ENCODE results near the gene SHROOM4. TPM values are rescaled to one million over a fixed set of nuclear protein-coding genes. Genes with fewer than 3 reads are reported as not detected.

Gene SHROOM4
- total RNA-seq, 4 donors from 2014 or later = 4.6 to 14.1 (median 11.4) TPM

- 75 to 90% methylated on average over 2 of the region's 2 CpGs for WGBS, 2 donors
- Histone ChIP-seq H3K4me1 (no peaks in the 10 kb centered on the region), H3K4me3 (no peak overlapping the region), H3K27ac (no peak overlapping the region), H3K27me3 (peaks cover 0 to 6% of the 10 kb centered on the region in 2 donors), H3K36me3 (no peaks in the 10 kb centered on the region), H3K9me3 (no peaks in the 10 kb centered on the region)
- TF ChIP-seq CTCF (IDR thresholded peaks at IDR 0.05) (no peak), POLR2A (IDR thresholded peaks at IDR 0.05) (no peak), EP300 (IDR thresholded peaks at IDR 0.05) (no peak)
- no peak for DNase-seq (ENCODE audit: low spot score in 2 of 2)
Measured at GRCh38 chrX:50825825-50826224, 11.8 kb upstream of the SHROOM4 start.

- TF ChIP-seq CTCF (IDR thresholded peaks at IDR 0.05) (no peak), POLR2A (IDR thresholded peaks at IDR 0.05) (no peak), EP300 (IDR thresholded peaks at IDR 0.05) (no peak)
- no peaks in the 10 kb centered on the region for H3K9me3 ChIP-seq
- no peaks in the 10 kb centered on the region for H3K27me3 ChIP-seq
- no peak overlapping the region for H3K4me3 ChIP-seq
- no peak overlapping the region for H3K27ac ChIP-seq
- no peaks in the 10 kb centered on the region for H3K36me3 ChIP-seq
- DNase-seq (ENCODE audit: low spot score in 2 of 2) = no peak
- WGBS, 2 donors = 71 to 94% methylated on average over 1 of the region's 1 CpG
- H3K4me1 ChIP-seq = no peaks in the 10 kb centered on the region
Measured at GRCh38 chrX:50818986-50819385, 5.0 kb upstream of the SHROOM4 start.

GRCh38 chrX:50815120-50815519 lies 1.1 kb upstream of the SHROOM4 start:
- H3K27me3 ChIP-seq = no peaks in the 10 kb centered on the region
- no peaks in the 10 kb centered on the region for H3K9me3 ChIP-seq
- no peak overlapping the region for H3K4me3 ChIP-seq
- no peak overlapping the region for H3K27ac ChIP-seq
- TF ChIP-seq CTCF (IDR thresholded peaks at IDR 0.05) = no peak
- TF ChIP-seq POLR2A (IDR thresholded peaks at IDR 0.05) = no peak
- TF ChIP-seq EP300 (IDR thresholded peaks at IDR 0.05) = no peak
- 68 to 85% methylated on average over 9 of the region's 9 CpGs for WGBS, 2 donors
- DNase-seq (ENCODE audit: low spot score in 2 of 2) = no peak
- no peaks in the 10 kb centered on the region for H3K4me1 ChIP-seq
- H3K36me3 ChIP-seq = no peaks in the 10 kb centered on the region

- Histone ChIP-seq H3K4me1 (no peaks in the 10 kb centered on the region), H3K9me3 (no peaks in the 10 kb centered on the region), H3K36me3 (no peaks in the 10 kb centered on the region), H3K27ac (peak overlapping the region in 2 of 4 donors; percentile 65 to 77), H3K27me3 (no peaks in the 10 kb centered on the region), H3K4me3 (peak overlapping the region in 3 of 4 donors; percentile 44 to 60 (median 47))
- DNase-seq (ENCODE audit: low spot score in 2 of 2) = no peak
- TF ChIP-seq EP300 (IDR thresholded peaks at IDR 0.05) = no peak
- TF ChIP-seq CTCF (IDR thresholded peaks at IDR 0.05) = no peak
- TF ChIP-seq POLR2A (IDR thresholded peaks at IDR 0.05) = no peak
- 30 to 63% methylated on average over 3 to 6 of the region's 6 CpGs for WGBS, 2 donors
Measured at GRCh38 chrX:50814701-50815100, 707 bp upstream of the SHROOM4 start.

GRCh38 chrX:50812995-50813842 lies 775 bp downstream of the SHROOM4 start:
- Histone ChIP-seq H3K27me3 (no peaks in the 10 kb centered on the region), H3K4me1 (no peaks in the 10 kb centered on the region), H3K4me3 (peak overlapping the region; percentile 38 to 60 (median 46)), H3K36me3 (no peaks in the 10 kb centered on the region), H3K27ac (peak overlapping the region; percentile 14 to 77 (median 52)), H3K9me3 (no peaks in the 10 kb centered on the region)
- DNase-seq (ENCODE audit: low spot score in 2 of 2) = no peak
- WGBS, 2 donors = 12 to 30% methylated on average over 3 to 44 of the region's 59 CpGs
- TF ChIP-seq POLR2A (IDR thresholded peaks at IDR 0.05) (no peak), CTCF (IDR thresholded peaks at IDR 0.05) (no peak), EP300 (IDR thresholded peaks at IDR 0.05) (no peak)
